ENCODE data around the gene GLDC.
"Not testable (repeated sequence)": the region's sequence is repeated elsewhere in the genome, so short reads cannot be mapped to it uniquely, and the experiment has no call there.

GRCh38 chr9:6622784-6623183 is 22.7 kb downstream of the GLDC start:
- TF ChIP-seq CTCF (IDR thresholded peaks at IDR 0.05; ENCODE audit: insufficient read depth, low read depth, low read length); EZH2 (IDR thresholded peaks at IDR 0.05; ENCODE audit: insufficient read depth, low read length): not testable (repeated sequence)
